HG03097 (cell line): ENCODE data around the gene NR3C1.

ENCODE experiments used
- ATAC-seq: cut with Tn5 transposase; IDR thresholded peaks from one replicate; pipeline ENCODE4 v1.9.1; 2021; ENCODE audit not compliant: unreplicated experiment, low FRiP score

NR3C1 gene

DNA sequence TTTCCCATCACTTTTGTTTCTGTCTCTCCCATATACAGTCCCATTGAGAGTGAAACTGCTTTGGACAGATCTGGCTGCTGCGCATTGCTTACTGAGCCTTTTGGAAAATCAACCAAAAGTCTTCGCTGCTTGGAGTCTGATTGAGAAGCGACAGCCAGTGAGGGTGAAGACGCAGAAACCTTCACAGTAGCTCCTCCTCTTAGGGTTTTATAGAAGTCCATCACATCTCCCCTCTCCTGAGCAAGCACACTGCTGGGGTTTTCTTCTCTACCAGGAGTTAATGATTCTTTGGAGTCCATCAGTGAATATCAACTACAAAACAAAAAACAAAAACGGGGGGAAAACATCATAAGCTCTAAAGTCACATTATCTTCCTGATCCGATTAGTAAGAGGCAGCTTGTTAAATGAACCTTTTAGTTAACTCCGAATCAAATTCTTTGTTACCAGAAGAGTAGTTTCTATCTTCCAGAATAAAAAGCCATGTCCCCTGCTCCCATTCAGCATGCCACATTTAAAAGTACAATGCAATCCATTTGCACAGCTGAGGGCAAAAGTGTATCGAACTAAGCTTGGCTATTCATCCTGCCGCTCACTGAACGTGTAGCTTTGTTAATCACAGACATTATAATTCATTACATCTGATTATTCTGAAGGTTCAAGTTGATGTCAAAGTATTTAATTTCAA, 2.8 kb downstream of the NR3C1 start:
- ATAC-seq, result no peak

DNA sequence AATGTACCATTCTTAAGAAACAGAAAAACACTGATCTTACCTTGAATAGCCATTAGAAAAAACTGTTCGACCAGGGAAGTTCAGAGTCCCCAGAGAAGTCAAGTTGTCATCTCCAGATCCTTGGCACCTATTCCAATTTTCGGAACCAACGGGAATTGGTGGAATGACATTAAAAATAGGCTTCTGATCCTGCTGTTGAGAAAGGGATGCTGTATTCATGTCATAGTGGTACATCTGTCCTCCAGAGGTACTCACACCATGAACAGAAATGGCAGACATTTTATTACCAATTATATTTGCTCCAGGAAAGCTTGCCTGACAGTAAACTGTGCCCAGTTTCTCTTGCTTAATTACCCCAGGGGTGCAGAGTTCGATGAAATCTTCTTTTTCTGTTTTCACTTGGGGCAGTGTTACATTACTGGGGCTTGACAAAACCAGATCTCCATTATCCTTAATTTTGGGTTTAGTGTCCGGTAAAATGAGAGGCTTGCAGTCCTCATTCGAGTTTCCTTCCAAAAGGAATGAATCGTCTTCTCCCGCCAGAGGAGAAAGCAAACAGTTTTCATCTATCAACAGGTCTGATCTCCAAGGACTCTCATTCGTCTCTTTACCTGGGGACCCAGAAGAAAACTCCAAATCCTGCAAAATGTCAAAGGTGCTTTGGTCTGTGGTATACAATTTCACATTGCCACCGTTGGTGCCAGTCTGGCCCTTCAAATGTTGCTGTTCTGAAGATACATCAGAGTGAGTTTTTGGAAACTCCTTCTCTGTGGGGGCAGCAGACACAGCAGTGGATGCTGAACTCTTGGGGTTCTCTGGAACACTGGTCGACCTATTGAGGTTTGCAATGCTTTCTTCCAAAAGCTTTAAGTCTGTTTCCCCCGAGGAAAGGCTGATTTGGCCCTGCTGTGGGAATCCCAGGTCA, 3.6 kb downstream of the NR3C1 start:
- ATAC-seq, result no peak

GRCh38 chr5:143398451-143399237, 4.8 kb downstream of the NR3C1 start:
- no peak for ATAC-seq

GRCh38 chr5:143398053-143398355, 5.5 kb downstream of the NR3C1 start:
- ATAC-seq, result no peak

GRCh38 chr5:143397302-143398052, 6.0 kb downstream of the NR3C1 start:
- ATAC-seq, result no peak

DNA sequence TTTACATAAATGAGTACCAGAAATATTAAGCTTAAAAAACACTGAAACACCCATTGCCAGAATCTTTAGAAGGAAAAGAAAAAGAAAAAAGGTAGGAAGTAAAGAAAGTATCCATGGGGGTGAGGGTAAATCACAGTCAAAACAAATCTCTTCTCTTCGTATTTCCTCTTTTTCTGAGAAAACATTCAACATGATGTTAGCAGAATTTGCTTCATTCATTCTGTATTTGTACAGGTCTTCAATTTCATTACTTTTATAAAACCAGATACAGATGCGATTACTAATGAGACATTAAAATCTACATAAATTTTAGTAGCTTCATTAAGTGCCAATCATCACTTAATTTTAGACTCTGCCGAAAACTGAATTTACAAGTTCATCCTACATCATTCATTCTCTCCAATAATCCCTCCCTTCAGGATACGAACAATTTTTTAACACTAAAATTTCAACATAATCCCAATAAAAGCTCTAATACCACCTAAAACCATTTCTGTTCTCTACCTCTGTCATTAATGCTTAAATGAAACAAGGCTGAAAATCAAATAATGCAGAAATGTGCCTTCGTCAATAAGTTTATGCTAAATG, 7.0 kb downstream of the NR3C1 start:
- ATAC-seq, result no peak

- no peak for ATAC-seq
These were observed 7.7 kb downstream of the NR3C1 start for GRCh38 chr5:143395638-143396352.

- no peak for ATAC-seq
These were observed 10.0 kb downstream of the NR3C1 start for GRCh38 chr5:143393524-143393923.

DNA sequence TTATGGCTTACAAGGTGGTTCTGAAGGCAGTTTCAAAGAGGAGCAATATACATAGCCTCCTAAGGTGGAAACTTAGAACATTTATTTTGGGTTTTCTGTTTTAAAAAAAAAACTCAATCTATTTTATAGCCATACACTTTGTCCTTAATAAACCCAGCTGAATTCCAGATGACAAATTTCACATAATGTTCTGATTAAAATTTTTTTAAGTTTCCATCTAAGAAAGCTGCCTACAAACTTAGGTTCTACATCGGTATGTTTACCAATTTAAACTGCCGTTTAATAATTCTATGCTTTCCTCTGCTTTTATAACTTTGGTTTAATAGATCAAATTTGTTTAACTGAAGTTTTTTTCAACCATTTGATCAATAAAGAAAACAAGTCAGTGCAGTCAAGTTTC, 12.5 kb downstream of the NR3C1 start:
- no peak for ATAC-seq

DNA sequence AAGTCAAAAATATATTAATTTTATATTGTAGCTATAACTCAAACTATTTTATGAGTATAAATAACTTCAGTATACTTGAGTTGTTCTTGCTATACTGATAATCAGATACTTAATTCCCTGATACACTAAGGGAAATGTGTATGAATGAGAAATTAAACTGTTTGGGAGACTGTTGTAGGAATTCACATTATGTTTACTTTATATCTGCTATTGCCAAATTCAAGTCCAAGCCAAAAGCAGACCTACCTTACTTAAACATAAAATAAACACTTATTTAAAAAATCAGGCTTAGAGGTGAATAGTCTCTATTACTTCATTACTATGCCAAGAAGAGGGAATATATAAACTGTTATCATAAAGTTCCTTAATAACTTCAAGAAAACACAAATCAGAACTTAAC, 13.2 kb downstream of the NR3C1 start:
- no peak for ATAC-seq

DNA sequence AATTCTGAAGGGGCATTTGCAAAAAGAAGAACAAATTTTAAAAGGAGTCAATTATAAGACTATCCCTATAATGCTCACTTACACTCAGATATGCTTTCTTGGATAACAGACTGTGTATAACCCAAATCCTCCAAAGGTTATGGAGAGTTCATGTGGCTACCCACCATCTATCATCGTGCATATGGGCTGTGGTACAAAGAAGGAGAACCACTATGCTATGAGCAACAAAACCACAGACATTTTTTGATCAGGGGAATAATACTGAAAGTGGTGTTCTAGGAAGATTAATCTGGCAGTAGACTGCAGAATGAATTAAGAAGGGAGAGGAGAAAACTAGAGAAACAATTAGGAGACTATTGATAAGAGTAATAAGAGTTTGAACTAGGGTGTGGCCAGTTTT, 16.8 kb downstream of the NR3C1 start:
- ATAC-seq, result no peak

- no peak for ATAC-seq
These were observed 18.4 kb downstream of the NR3C1 start for GRCh38 chr5:143384865-143385657.

DNA sequence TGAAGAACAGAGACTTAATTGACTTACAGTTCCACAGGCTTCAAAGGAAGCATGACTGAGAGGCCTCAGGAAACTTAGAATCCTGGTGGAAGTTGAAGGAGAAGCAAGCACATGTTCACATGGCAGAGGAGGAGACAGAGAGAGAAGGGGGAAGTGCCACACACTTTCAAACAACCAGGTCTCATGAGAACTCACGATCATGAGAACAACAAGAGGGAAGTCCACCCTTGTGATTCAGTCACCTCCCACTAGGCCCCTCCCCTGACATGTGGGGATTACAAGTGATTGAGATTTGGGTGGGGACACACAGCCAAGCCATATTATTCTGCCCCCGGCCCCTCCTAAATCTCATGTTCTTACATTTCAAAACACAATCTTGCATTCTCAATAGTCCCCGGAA, 19.5 kb downstream of the NR3C1 start:
- ATAC-seq, result no peak

DNA sequence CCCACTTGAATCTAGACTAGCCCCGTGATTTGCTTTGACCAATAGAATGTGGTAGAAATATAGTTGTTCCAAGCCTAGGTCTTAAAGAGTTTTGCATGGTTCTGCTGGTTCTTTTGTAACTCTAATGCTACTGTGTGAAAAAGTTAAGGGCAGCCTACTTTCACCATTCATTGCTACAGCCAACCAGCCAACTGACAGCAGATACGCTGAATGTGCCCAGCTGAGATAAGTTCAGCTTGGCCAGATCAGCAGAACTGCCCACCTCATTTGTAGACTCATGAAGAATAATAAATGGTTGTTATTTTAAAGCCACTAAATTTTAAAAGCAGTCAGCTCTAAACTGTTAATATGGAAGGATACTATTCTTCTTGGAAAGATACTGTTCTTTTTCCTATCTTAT, 23.9 kb downstream of the NR3C1 start:
- ATAC-seq, result no peak

- no peak for ATAC-seq
These were observed 26.3 kb downstream of the NR3C1 start for GRCh38 chr5:143376911-143377813.

DNA sequence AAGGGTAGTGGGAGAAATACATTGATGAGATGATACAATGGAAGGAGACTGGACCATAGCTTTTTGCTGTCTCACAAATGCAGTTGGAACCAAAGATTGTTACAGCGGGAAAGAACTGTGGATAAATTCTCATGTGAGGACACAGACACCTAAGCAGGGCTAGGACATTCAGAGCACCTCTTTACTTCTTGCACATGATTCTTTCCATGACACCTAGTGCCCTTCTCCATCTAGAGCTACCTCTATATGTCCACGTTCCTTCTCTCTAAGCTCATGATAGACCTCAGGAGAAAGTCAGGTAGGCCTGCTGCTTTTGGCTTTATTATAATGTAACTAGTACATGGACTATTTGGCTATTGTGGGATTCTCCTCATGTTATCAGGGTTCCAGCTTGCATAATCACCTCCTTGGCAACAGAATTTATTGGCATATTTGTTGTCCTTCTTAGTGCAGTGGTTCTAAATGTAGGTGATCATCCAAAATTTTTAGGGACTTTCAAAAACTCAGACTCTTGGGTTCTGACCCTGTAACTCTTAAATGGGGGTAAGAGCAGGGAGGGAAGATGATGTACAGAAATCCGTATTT, 27.2 kb downstream of the NR3C1 start:
- no peak for ATAC-seq

GRCh38 chr5:143374496-143375217, 28.8 kb downstream of the NR3C1 start:
- no peak for ATAC-seq
